PFSK-1 (cell line): ENCODE data around the gene RIPK4.

Experiments used
- FOXP2 ChIP-seq: optimal IDR thresholded peaks from 2 replicates; pipeline ENCODE3; 2011; ENCODE audit warnings: borderline replicate concordance, control low read depth, inconsistent platforms; ENCODE audit not compliant: insufficient read depth; ENCODE audit errors: extremely low read length, extremely low read depth
- POLR2AphosphoS5 ChIP-seq: IDR thresholded peaks from 2 replicates; pipeline ENCODE4 v1.6.1; 2012; ENCODE audit warnings: low read depth, mild to moderate bottlenecking, control low read depth, low read length, moderate library complexity
- REST ChIP-seq, 2 experiments: IDR thresholded peaks; 2 replicates each; pipeline versions ENCODE4 v1.6.1 to v1.8.0; 2011 to 2012; ENCODE audit warnings: low read depth in 2 of 2, low read length in 2 of 2, control low read depth in 1 of 2, inconsistent platforms in 1 of 2, mild to moderate bottlenecking in 1 of 2, moderate library complexity in 1 of 2; ENCODE audit not compliant: insufficient read depth in 1 of 2
- SIN3A ChIP-seq: IDR thresholded peaks from 2 replicates; pipeline ENCODE4 v1.6.1; 2012; ENCODE audit warnings: mild to moderate bottlenecking, low read length, moderate library complexity, borderline replicate concordance; ENCODE audit not compliant: insufficient read depth
- TAF1 ChIP-seq: IDR thresholded peaks from 2 replicates; pipeline ENCODE4 v1.6.1; 2012; ENCODE audit warnings: low read length, control low read depth, borderline replicate concordance; ENCODE audit not compliant: insufficient read depth

The RIPK4 gene

GRCh38 chr21:41745026-41745820 is 21.6 kb downstream of the RIPK4 start:
- no peak for TF ChIP-seq SIN3A
- no peak for TF ChIP-seq POLR2AphosphoS5
- TF ChIP-seq REST (IDR thresholded peaks at IDR 0.05; ENCODE audit: insufficient read depth in 1 of 2, low read depth in 2 of 2, low read length in 2 of 2) = no peak
- TF ChIP-seq FOXP2 = no peak
- no peak for TF ChIP-seq TAF1

- TF ChIP-seq TAF1 (no peak), POLR2AphosphoS5 (no peak), SIN3A (no peak)
Measured at GRCh38 chr21:41744028-41744930, 22.6 kb downstream of the RIPK4 start.

GRCh38 chr21:41743321-41744027 is 23.4 kb downstream of the RIPK4 start:
- TF ChIP-seq SIN3A = no peak
- no peak for TF ChIP-seq REST (IDR thresholded peaks at IDR 0.05; ENCODE audit: insufficient read depth in 1 of 2, low read depth in 2 of 2, low read length in 2 of 2)
- TF ChIP-seq POLR2AphosphoS5 = no peak
- TF ChIP-seq TAF1 = no peak
- TF ChIP-seq FOXP2 = no peak

DNA sequence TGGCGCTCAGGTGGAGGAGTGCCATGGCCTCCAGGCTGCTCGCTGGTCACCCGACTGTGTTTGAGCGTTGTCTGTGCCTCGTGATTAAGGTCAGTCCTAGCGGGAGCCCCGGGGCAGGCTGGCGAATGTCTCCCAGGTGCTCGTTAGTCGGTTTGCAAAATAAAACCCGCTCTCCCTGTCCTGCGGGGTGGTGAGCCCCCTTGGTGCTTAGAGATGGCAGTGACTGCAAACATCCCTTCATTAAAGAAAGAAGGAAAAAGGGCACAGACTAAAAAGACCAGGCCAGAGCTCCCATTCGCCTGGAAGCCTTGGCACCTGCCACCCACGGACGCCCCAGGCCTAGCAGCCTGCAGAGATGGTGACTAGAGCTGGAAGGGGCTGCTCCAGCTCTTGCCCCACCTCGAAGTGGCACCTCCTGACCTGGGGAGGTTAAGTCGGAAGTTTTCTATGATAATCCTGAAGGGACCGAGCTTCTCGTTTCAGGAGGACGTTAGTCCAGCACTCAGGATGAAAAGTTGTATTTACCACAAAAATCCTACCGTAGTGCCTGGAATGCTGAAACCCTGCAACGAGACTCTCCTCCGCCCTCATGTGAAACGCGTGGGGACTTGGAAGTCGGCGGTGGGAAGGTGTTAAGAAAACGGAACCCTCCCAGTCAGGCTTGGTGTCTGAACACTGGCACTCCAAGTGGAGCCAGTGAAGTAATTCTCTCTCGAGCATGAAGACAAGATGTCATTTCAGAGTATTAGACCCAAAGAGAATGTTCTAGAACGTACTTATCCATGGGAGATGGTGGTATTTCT is 24.6 kb downstream of the RIPK4 start:
- TF ChIP-seq FOXP2 (no peak), SIN3A (no peak), REST (IDR thresholded peaks at IDR 0.05; ENCODE audit: insufficient read depth in 1 of 2, low read depth in 2 of 2, low read length in 2 of 2) (no peak), TAF1 (no peak), POLR2AphosphoS5 (no peak)
